A549 treated with CpdA at 1 μM for 4 hours (cell line): ENCODE measurements around the gene KDF1. TPM values are rescaled to one million over a fixed set of nuclear protein-coding genes. Genes with fewer than 3 reads are reported as not detected.

Experiments
- total RNA-seq: library from RNA; stranded (reverse); fragments of 200-300 nt; extraction: Qiagen RNA extraction; gene quantifications from 5 replicates; pipeline ENCODE4 v1.2.3, GENCODE V29; 2022; ENCODE audit warnings: low read depth

Gene KDF1, protein sequence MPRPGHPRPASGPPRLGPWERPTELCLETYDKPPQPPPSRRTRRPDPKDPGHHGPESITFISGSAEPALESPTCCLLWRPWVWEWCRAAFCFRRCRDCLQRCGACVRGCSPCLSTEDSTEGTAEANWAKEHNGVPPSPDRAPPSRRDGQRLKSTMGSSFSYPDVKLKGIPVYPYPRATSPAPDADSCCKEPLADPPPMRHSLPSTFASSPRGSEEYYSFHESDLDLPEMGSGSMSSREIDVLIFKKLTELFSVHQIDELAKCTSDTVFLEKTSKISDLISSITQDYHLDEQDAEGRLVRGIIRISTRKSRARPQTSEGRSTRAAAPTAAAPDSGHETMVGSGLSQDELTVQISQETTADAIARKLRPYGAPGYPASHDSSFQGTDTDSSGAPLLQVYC
- total RNA-seq: not detected in 5 replicates

DNA sequence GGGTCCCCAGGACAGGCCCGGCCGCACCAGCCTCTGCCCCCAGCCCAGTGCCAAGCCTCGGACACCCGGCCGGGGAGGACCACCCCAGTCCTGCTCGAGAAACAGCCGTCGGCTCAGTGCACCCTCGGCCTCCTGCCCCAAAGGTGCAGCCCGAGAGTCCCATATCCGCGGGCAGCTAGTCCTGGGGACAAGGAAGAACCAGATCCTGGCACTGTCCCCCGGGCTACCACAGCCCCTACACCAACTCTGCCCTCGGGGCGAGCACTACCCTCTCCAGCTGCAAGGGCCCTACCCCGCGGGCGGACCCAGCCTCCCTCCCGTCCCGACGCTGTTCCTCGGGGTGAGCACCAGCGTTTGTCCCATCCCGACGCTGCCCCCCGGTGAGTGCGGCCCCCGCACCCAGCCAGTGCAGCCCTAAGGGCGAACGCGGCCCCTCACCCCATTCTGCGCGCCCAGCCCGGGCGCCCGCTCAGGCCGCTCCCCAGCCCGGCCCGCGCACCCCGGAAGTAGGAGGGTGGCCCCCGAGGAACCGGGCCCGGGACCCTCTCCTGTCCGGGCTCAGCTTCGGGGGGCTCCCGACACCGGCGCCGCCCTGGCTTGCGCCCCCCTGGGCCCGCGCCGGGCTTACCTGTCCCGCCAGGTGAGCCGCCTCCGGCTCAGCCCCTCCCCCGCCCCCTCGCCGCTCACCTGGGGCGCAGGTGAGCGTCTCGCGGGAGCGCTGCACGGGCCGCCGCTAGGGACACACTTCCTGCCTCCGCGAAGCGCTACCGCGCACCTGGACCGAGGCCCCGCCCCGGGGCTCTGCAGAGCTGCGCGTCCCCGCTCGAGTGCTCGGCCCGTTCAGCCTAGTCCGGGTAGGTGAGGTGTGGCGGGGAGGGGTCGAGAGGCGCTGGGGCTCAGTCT, at the start of gene KDF1:
KDF1 (minus strand) TSS at position 747 of the 903 bp plus-strand sequence. CDS start 8,088 bp downstream, outside the sequence.

DNA sequence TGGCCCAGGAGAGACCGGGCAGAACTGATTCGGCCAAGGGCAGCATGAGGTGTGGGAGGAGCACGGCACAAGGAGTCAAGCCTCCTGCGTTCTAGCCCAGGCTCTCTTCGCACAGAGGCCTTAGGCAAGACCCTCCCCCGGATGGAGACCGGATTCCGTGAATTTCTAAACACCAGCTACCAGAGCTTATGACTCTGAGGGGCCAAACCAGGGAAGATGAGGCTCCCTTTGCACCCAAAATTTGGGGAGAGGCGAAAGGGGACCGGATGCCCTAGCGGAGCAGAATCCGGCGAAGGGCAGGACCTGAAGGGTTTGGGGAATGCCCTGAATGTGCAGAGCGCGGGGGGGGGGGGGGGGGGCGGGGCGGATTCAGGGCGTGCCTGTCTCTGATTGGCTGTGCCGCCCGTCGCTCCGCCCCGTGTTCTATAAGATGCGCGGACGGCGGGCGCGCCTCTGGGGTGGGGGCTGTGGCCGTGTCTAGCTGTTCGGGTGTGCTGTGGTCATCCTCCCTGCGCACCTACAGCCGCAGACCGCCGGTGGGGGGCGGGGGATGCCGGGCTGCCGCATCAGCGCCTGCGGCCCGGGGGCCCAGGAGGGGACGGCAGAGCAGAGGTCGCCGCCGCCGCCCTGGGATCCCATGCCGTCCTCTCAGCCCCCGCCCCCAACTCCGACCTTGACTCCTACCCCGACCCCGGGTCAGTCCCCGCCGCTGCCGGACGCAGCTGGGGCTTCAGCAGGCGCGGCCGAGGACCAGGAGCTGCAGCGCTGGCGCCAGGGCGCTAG, 33.2 kb upstream of the KDF1 start, which contains the start of gene TRNP1:
TRNP1 (plus strand) TSS at position 456 of the 783 bp plus-strand sequence; CDS start at position 551, 95 bp downstream.

DNA sequence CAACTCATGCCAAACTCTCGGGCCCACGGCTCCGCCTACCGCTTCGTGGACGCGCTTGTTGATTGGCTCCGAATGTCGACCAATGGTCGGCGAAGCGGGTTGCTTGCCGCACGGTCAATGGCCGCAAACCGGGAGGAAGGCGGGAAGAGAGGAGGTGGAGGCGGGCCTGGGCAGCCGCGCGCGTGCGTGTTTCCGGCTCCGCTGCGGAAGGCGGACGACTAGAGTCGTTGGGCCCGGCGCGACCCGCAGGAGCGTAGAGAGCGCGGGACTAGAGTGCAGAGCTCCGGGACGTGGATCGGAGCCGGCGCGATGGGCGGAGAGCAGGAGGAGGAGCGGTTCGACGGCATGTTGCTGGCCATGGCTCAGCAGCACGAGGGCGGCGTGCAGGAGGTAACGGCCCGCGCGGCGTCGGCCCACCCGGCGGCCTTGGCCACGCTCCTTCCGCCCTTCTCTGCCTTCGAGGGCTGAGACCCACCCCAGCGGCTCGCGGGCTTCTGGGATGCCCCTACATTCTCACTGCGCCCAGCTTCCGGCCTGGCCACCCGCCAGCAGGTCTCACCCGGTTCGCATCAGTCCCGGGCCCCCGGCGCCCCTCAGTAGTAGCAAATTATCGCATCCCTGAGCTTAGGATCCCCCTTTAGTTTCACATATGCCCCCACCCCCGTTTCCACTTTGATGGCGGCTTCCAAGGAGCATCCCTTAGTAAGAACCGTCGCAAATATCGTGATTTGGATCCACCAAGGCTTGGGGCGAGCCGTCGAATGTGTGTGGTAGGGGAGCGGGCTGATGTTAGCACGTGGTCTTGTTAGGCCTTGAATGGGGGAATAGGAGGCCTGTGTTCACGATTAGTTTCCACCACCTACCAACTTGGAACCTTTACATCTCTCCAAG, 38.5 kb downstream of the KDF1 start, which contains the start of gene NUDC:
NUDC (plus strand) TSS at position 204 of the 891 bp plus-strand sequence; CDS start at position 310, 106 bp downstream.

DNA sequence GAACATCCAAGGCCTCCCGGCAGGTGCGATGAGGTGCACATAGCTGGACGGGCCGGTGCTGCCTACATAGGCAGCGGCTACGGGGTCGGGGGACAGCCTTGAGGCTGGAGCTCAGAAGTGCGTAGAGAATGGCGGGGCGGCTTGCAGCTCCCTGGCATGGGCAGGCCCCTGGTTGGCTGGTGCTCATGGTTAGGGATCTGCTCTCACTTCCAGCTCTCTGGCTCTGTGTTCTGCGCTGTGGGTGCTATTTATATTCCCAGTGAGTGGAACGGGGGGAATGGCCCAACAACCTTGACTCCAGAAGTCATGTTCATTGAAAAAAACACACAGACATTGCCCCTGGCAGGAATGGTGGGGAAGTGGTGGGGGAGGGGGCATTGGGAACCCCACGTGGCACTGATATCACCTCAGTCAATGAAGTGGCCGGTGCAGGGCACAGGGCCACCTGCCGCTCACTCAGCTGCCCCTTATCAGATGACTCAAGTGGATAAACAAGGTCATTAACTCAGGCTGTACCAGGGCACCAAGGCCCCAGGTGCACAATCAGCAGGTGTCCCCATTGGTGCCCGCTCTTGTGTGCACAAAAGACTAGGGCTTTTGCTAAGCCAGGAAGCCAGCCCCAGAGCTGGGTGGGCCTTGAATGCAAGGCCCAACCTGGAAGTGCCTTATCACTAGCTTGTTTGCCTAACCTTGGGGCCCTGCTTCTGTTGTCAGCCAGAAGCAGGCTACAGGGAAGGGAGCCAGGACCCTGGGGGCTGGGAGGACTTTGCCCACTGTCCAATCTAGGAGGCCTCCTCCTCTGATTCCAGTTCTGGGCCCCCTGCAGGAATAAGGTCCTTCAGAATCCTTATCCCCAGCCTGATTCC, 46.3 kb downstream of the KDF1 start, which contains the start of gene NR0B2:
NR0B2 (minus strand) TSS at position 222 of the 866 bp plus-strand sequence; CDS start at position 187, 35 bp downstream.

DNA sequence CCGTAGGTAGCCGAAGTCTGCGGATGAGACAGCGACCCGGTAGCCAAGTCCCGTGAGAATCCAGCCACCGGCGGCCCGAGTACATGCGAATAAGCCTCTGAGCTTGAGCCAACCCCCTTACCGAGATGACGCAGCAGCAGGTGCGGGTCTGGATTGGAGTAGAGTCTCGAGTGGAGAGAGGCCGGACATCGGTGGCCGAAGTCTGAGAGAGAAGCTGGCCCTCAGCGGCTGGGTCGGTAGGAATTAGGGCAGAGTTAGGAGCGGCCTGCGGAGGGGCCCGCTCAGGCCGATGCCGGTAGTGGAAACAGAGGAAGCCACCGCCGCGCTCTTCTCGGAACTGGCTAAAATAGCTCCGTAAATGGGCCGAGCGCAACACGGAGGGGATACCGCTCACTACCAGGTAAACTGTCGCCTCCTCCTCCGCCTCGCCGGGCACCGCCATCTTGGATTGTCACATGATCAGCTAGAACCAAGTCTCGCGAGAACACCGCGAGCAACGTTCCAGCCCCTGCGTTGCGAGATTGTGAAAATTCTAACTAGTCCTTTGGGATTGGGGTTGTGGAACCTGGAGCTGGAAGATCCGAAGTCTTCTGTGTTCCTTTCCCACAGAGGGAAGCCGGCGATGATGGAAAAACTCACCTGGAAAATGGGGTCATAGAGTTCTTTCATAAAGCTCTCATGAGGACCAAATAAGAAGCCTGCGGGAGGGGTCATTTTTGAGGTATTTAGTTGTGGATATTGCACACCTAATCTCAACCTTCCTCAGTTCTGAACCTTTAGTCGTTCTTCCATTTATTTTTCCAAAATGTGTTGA, 60.1 kb downstream of the KDF1 start, which contains the start of gene GPATCH3:
GPATCH3 (minus strand) TSS at position 467 of the 814 bp plus-strand sequence; CDS start at position 442, 25 bp downstream.

Other genes starting within 250 kb of the KDF1 start
- 5.3 to 6.9 TPM (median 6.3 TPM) in 5 replicates for gene PIGV, start 172.5 kb downstream of the KDF1 start, total RNA-seq
- gene ZDHHC18, start 133.8 kb downstream of the KDF1 start, total RNA-seq: 33.6 to 40.1 TPM (median 39.1 TPM) in 5 replicates
- gene SFN, start 97.3 kb downstream of the KDF1 start, total RNA-seq: 397 to 545 TPM (median 475 TPM) in 5 replicates
- gene GPN2, start 70.2 kb downstream of the KDF1 start, total RNA-seq: 23.6 to 29.2 TPM (median 25.9 TPM) in 5 replicates
- 8.9 to 13.2 TPM (median 10.3 TPM) in 5 replicates for gene GPATCH3, start 60.0 kb downstream of the KDF1 start, total RNA-seq
- 0.14 TPM in 1 of 5 replicates, not detected in the others for gene NR0B2, start 46.5 kb downstream of the KDF1 start, total RNA-seq
- gene NUDC, start 38.7 kb downstream of the KDF1 start, total RNA-seq: 125 to 152 TPM (median 135 TPM) in 5 replicates
- gene TRNP1, start 33.2 kb upstream of the KDF1 start, total RNA-seq: 124 to 207 TPM (median 187 TPM) in 5 replicates
- 0.41 to 0.88 TPM (median 0.72 TPM) in 5 replicates for gene TENT5B, start 52.4 kb upstream of the KDF1 start, total RNA-seq
- gene SLC9A1, start 194.7 kb upstream of the KDF1 start, total RNA-seq: 11.5 to 13.9 TPM (median 12.0 TPM) in 5 replicates